GM20431 (cell line): ENCODE data around the gene STUB1.
"Not testable (repeated sequence)": the region's sequence is repeated elsewhere in the genome, so short reads cannot be mapped to it uniquely, and the experiment has no call there.

Experiments used
- in situ Hi-C: fragments of 300-500 bp; cut with MseI, MboI; formaldehyde crosslinking; loops from one replicate; pipeline ENCODE4 v1.15.0; 2020; ENCODE audit warnings: low sequenced_read_pairs; ENCODE audit not compliant: unreplicated experiment

Gene STUB1

GRCh38 chr16:677316-678190, 2.7 kb upstream of the STUB1 start:
- in situ Hi-C loops = no loop called here

GRCh38 chr16:678209-678857, 1.9 kb upstream of the STUB1 start:
- in situ Hi-C loops = no loop called here

GRCh38 chr16:678858-679813, 1.1 kb upstream of the STUB1 start:
- in situ Hi-C loops = no loop called here

- in situ Hi-C loops = no loop called here
Measured at GRCh38 chr16:680625-680945, 375 bp downstream of the STUB1 start.

GRCh38 chr16:680967-681745, 946 bp downstream of the STUB1 start:
- in situ Hi-C loops = no loop called here

GRCh38 chr16:681746-682427, 1.7 kb downstream of the STUB1 start:
- in situ Hi-C loops = no loop called here

- in situ Hi-C loops = no loop called here
Measured at GRCh38 chr16:682493-683395, 2.5 kb downstream of the STUB1 start.

- in situ Hi-C loops = no loop called here
Measured at GRCh38 chr16:683396-684070, 3.3 kb downstream of the STUB1 start.

GRCh38 chr16:684071-684794, 4.0 kb downstream of the STUB1 start, which contains the start of gene JMJD8:
TSS of gene JMJD8 (minus strand) at chr16:684334. CDS start at chr16:684319, 15 bp downstream.
- in situ Hi-C loops = no loop called here

GRCh38 chr16:684961-685696, 4.9 kb downstream of the STUB1 start:
- in situ Hi-C loops = no loop called here

GRCh38 chr16:685967-686366, 5.8 kb downstream of the STUB1 start:
- in situ Hi-C loops = no loop called here

GRCh38 chr16:686459-687260, 6.5 kb downstream of the STUB1 start:
- in situ Hi-C loops = no loop called here

GRCh38 chr16:687499-687898, 7.3 kb downstream of the STUB1 start:
- in situ Hi-C loops = no loop called here

- in situ Hi-C loops = no loop called here
Measured at GRCh38 chr16:689175-689897, 9.1 kb downstream of the STUB1 start.

GRCh38 chr16:691242-691641, 11.0 kb downstream of the STUB1 start:
- in situ Hi-C loops = not testable (repeated sequence)
